ENCODE results near the gene RNF4. TPM values are rescaled to one million over a fixed set of nuclear protein-coding genes. Genes with fewer than 3 reads are reported as not detected.

The RNF4 gene
- total and polyA plus RNA-seq, 2 donors (not counting 1 experiment from before 2014, with no cell fraction given): 45.6 to 72.4 TPM

GRCh38 chr4:2487632-2488031, 18.7 kb downstream of the RNF4 start:
- no peak overlapping the region for H3K4me2 ChIP-seq (ENCODE audit: extremely low read depth, insufficient read depth, low read length)
- no peak overlapping the region for H3K9ac ChIP-seq (ENCODE audit: insufficient read depth, low read length)
- no peaks in the 10 kb centered on the region for H4K20me1 ChIP-seq (ENCODE audit: control insufficient read depth, extremely low read depth, insufficient read depth, low read length)
- peaks cover 90% of the 10 kb centered on the region for H3K79me2 ChIP-seq (ENCODE audit: control insufficient read depth, insufficient read depth, low read length)
- H2AFZ ChIP-seq (ENCODE audit: low read length): no peak overlapping the region
- H3K4me3 ChIP-seq (replicated peaks in 1 of 4; ENCODE audit: control extremely low read depth in 1 of 4, insufficient read depth in 1 of 4, low read depth in 3 of 4, low read length in 4 of 4): no peak overlapping the region
- DNase-seq (ENCODE audit: low read depth in 2 of 2): no peak
- H3K4me1 ChIP-seq (ENCODE audit: control insufficient read depth, extremely low read depth, insufficient read depth, low read length): peaks cover 6% of the 10 kb centered on the region
- no peak overlapping the region for H3K27ac ChIP-seq (ENCODE audit: insufficient read depth, low read length)
- H3K27me3 ChIP-seq (ENCODE audit: control insufficient read depth, insufficient read depth, low read length): no peaks in the 10 kb centered on the region
- H3K9me3 ChIP-seq (ENCODE audit: control insufficient read depth, insufficient read depth, low read depth, low read length): no peaks in the 10 kb centered on the region
- H3K36me3 ChIP-seq (ENCODE audit: control insufficient read depth, insufficient read depth, low read length): peaks cover 6% of the 10 kb centered on the region
- no peak for TF ChIP-seq EZH2 (IDR thresholded peaks at IDR 0.05; ENCODE audit: low read length, missing control alignments)
- no peak for TF ChIP-seq CTCF (conservative IDR thresholded peaks at IDR 0.05 in 1 of 2, IDR thresholded peaks at IDR 0.05 in 1 of 2; ENCODE audit: low read depth in 1 of 2, low read length in 2 of 2)

- no peaks in the 10 kb centered on the region for H3K27me3 ChIP-seq (ENCODE audit: control insufficient read depth, insufficient read depth, low read length)
- no peak overlapping the region for H3K9ac ChIP-seq (ENCODE audit: insufficient read depth, low read length)
- no peak for TF ChIP-seq EZH2 (IDR thresholded peaks at IDR 0.05; ENCODE audit: low read length, missing control alignments)
- TF ChIP-seq CTCF (conservative IDR thresholded peaks at IDR 0.05 in 1 of 2, IDR thresholded peaks at IDR 0.05 in 1 of 2; ENCODE audit: low read depth in 1 of 2, low read length in 2 of 2): no peak
- H3K36me3 ChIP-seq (ENCODE audit: control insufficient read depth, insufficient read depth, low read length): peaks cover 10% of the 10 kb centered on the region
- H3K4me3 ChIP-seq (replicated peaks in 1 of 4; ENCODE audit: control extremely low read depth in 1 of 4, insufficient read depth in 1 of 4, low read depth in 3 of 4, low read length in 4 of 4): no peak overlapping the region
- H3K27ac ChIP-seq (ENCODE audit: insufficient read depth, low read length): no peak overlapping the region
- no peaks in the 10 kb centered on the region for H4K20me1 ChIP-seq (ENCODE audit: control insufficient read depth, extremely low read depth, insufficient read depth, low read length)
- peaks cover 83% of the 10 kb centered on the region for H3K79me2 ChIP-seq (ENCODE audit: control insufficient read depth, insufficient read depth, low read length)
- peaks cover 6% of the 10 kb centered on the region for H3K4me1 ChIP-seq (ENCODE audit: control insufficient read depth, extremely low read depth, insufficient read depth, low read length)
- H2AFZ ChIP-seq (ENCODE audit: low read length): no peak overlapping the region
- no peaks in the 10 kb centered on the region for H3K9me3 ChIP-seq (ENCODE audit: control insufficient read depth, insufficient read depth, low read depth, low read length)
- no peak for DNase-seq (ENCODE audit: low read depth in 2 of 2)
- H3K4me2 ChIP-seq (ENCODE audit: extremely low read depth, insufficient read depth, low read length): no peak overlapping the region
These were observed 20.3 kb downstream of the RNF4 start for GRCh38 chr4:2489081-2489805.

GRCh38 chr4:2489841-2490552, 21.1 kb downstream of the RNF4 start:
- Histone ChIP-seq H3K27me3 (ENCODE audit: control insufficient read depth, insufficient read depth, low read length) (no peaks in the 10 kb centered on the region), H3K9me3 (ENCODE audit: control insufficient read depth, insufficient read depth, low read depth, low read length) (no peaks in the 10 kb centered on the region), H3K36me3 (ENCODE audit: control insufficient read depth, insufficient read depth, low read length) (peaks cover 10% of the 10 kb centered on the region), H3K4me1 (ENCODE audit: control insufficient read depth, extremely low read depth, insufficient read depth, low read length) (peaks cover 6% of the 10 kb centered on the region), H3K79me2 (ENCODE audit: control insufficient read depth, insufficient read depth, low read length) (peaks cover 77% of the 10 kb centered on the region), H2AFZ (ENCODE audit: low read length) (no peak overlapping the region), H3K4me3 (replicated peaks in 1 of 4; ENCODE audit: control extremely low read depth in 1 of 4, insufficient read depth in 1 of 4, low read depth in 3 of 4, low read length in 4 of 4) (no peak overlapping the region), H3K27ac (ENCODE audit: insufficient read depth, low read length) (peak overlapping the region; percentile 25), H3K4me2 (ENCODE audit: extremely low read depth, insufficient read depth, low read length) (no peak overlapping the region), H3K9ac (ENCODE audit: insufficient read depth, low read length) (no peak overlapping the region), H4K20me1 (ENCODE audit: control insufficient read depth, extremely low read depth, insufficient read depth, low read length) (no peaks in the 10 kb centered on the region)
- TF ChIP-seq EZH2 (IDR thresholded peaks at IDR 0.05; ENCODE audit: low read length, missing control alignments) (no peak), CTCF (conservative IDR thresholded peaks at IDR 0.05 in 1 of 2, IDR thresholded peaks at IDR 0.05 in 1 of 2; ENCODE audit: low read depth in 1 of 2, low read length in 2 of 2) (no peak)
- DNase-seq (ENCODE audit: low read depth in 2 of 2): peak in 1 of 2 donors; percentile 79

Measured in fibroblast of lung (primary cell).